Liver (tissue), 9 donors: ENCODE results near the gene FOCAD. TPM values are rescaled to one million over a fixed set of nuclear protein-coding genes. Genes with fewer than 3 reads are reported as not detected.

ENCODE experiments used
- DNase-seq: peaks from one replicate; pipeline ENCODE4 v3.0.0-alpha.2; 2017; ENCODE audit warnings: low spot score
- H3K27ac ChIP-seq, 2 donors: one replicate each; pipeline ENCODE4 v1.7.0; 2013; ENCODE audit warnings: inconsistent platforms in 2 of 2, low read length in 2 of 2, control low read depth in 1 of 2, low read depth in 1 of 2, mild to moderate bottlenecking in 1 of 2
- H3K27me3 ChIP-seq, 4 donors: one replicate each; pipeline versions ENCODE4 v1.6.1 to v1.7.0; 2013; ENCODE audit warnings: low read length in 3 of 4, inconsistent platforms in 1 of 4, mild to moderate bottlenecking in 1 of 4, moderate library complexity in 1 of 4; ENCODE audit not compliant: control insufficient read depth in 4 of 4, insufficient read depth in 4 of 4
- H3K36me3 ChIP-seq, 4 donors: one replicate each; pipeline versions ENCODE4 v1.6.1 to v1.7.0; 2013; ENCODE audit warnings: low read length in 3 of 4, mild to moderate bottlenecking in 3 of 4, low read depth in 1 of 4, moderate library complexity in 1 of 4; ENCODE audit not compliant: control insufficient read depth in 4 of 4, insufficient read depth in 3 of 4
- H3K4me1 ChIP-seq, 4 donors: one replicate each; pipeline versions ENCODE4 v1.6.1 to v1.7.0; 2013; ENCODE audit warnings: low read length in 3 of 4, mild to moderate bottlenecking in 3 of 4, moderate library complexity in 1 of 4; ENCODE audit not compliant: control insufficient read depth in 4 of 4, insufficient read depth in 4 of 4
- H3K4me3 ChIP-seq, 3 donors: one replicate each; pipeline versions ENCODE4 v1.6.1 to v1.7.0; 2013; ENCODE audit warnings: low read length in 3 of 3, control low read depth in 1 of 3, low read depth in 1 of 3, mild to moderate bottlenecking in 1 of 3
- H3K9ac ChIP-seq, 2 donors: one replicate each; pipeline ENCODE4 v1.7.0; 2013; ENCODE audit warnings: low read length in 2 of 2, mild to moderate bottlenecking in 2 of 2, moderate library complexity in 2 of 2, control low read depth in 1 of 2, low read depth in 1 of 2
- H3K9me3 ChIP-seq, 4 donors: one replicate each; pipeline versions ENCODE4 v1.6.1 to v1.7.0; 2013; ENCODE audit warnings: low read length in 3 of 4; ENCODE audit not compliant: control insufficient read depth in 4 of 4
- ATF3 ChIP-seq: IDR thresholded peaks from 2 replicates; pipeline ENCODE4 v1.6.1; 2016; ENCODE audit warnings: antibody characterized with exemption
- CTCF ChIP-seq: fragments of 150-350 bp; IDR thresholded peaks from 2 replicates; pipeline ENCODE4 v1.5.1; 2017; ENCODE audit warnings: improper control_type of control experiment, low read depth, low read length; ENCODE audit not compliant: missing input control
- EGR1 ChIP-seq, 2 donors: IDR thresholded peaks; 2 replicates each; pipeline ENCODE4 v1.6.1; 2016 to 2018; ENCODE audit warnings: antibody characterized with exemption in 2 of 2, low read depth in 2 of 2
- FOXA1 ChIP-seq: IDR thresholded peaks from 2 replicates; pipeline ENCODE4 v1.6.1; 2016; ENCODE audit warnings: antibody characterized with exemption
- FOXA2 ChIP-seq: IDR thresholded peaks from 2 replicates; pipeline ENCODE4 v1.6.1; 2016; ENCODE audit warnings: antibody characterized with exemption
- GABPA ChIP-seq, 2 donors: IDR thresholded peaks in 1 of 2; conservative IDR thresholded peaks in 1 of 2; 2 replicates each; pipeline ENCODE4 v1.6.1; 2016; ENCODE audit warnings: antibody characterized with exemption in 2 of 2, mild to moderate bottlenecking in 1 of 2, moderate library complexity in 1 of 2
- HNF4A ChIP-seq, 2 donors: conservative IDR thresholded peaks; 2 replicates each; pipeline ENCODE4 v1.6.1; 2016; ENCODE audit warnings: antibody characterized with exemption in 2 of 2, mild to moderate bottlenecking in 2 of 2
- HNF4G ChIP-seq: IDR thresholded peaks from 2 replicates; pipeline ENCODE4 v1.6.1; 2016; ENCODE audit warnings: antibody characterized with exemption
- JUND ChIP-seq, 2 donors: IDR thresholded peaks; 2 replicates each; pipeline ENCODE4 v1.6.1; 2016; ENCODE audit warnings: antibody characterized with exemption in 2 of 2
- NR2F2 ChIP-seq: IDR thresholded peaks from 2 replicates; pipeline ENCODE4 v1.6.1; 2016; ENCODE audit warnings: antibody characterized with exemption
- RAD21 ChIP-seq, 2 donors: IDR thresholded peaks; 2 replicates each; pipeline ENCODE4 v1.6.1; 2016; ENCODE audit warnings: antibody characterized with exemption in 2 of 2, mild to moderate bottlenecking in 2 of 2
- REST ChIP-seq: IDR thresholded peaks from 2 replicates; pipeline ENCODE4 v1.6.1; 2016; ENCODE audit warnings: antibody characterized with exemption, mild to moderate bottlenecking
- SP1 ChIP-seq: IDR thresholded peaks from 2 replicates; pipeline ENCODE4 v1.6.1; 2018; ENCODE audit warnings: antibody characterized with exemption, mild to moderate bottlenecking
- YY1 ChIP-seq: IDR thresholded peaks from 2 replicates; pipeline ENCODE4 v1.6.1; 2016; ENCODE audit warnings: antibody characterized with exemption, mild to moderate bottlenecking
- ZBTB33 ChIP-seq: IDR thresholded peaks from 2 replicates; pipeline ENCODE4 v1.6.1; 2016; ENCODE audit warnings: antibody characterized with exemption
- polyA plus RNA-seq, 2 donors: library from polyadenylated mRNA; stranded (reverse) in 1 of 2; unstranded in 1 of 2; fragments of 200-250 nt in 1 of 2; fragments of >200 nt in 1 of 2; fragmentation: Nextera tagmentation in 1 of 2; extraction: Ambion mirVana in 1 of 2; gene quantifications; one replicate each; pipeline versions ENCODE4 v1.2.1 to v1.2.3, GENCODE V29; 2013 to 2015
- total RNA-seq, 2 donors: library from RNA; depleted of rRNA; stranded (reverse); fragments of >200 nt; gene quantifications; one replicate each; pipeline ENCODE4 v1.2.3, GENCODE V29; 2014
- donor health status: healthy.
- donor health status: healthy.
- donor health status: healthy.
- donor health status: healthy.
- donor health status: healthy.

Gene FOCAD
- total and polyA plus RNA-seq, 4 donors: 3.2 to 21.0 (median 10.3) TPM

- H3K4me1 ChIP-seq: no peaks in the 10 kb centered on the region
- H3K4me3 ChIP-seq: no peak overlapping the region
- H3K9me3 ChIP-seq: no peaks in the 10 kb centered on the region
- no peak overlapping the region for H3K9ac ChIP-seq
- H3K27me3 ChIP-seq: no peaks in the 10 kb centered on the region
- DNase-seq: no peak
- no peaks in the 10 kb centered on the region for H3K36me3 ChIP-seq
- no peak overlapping the region for H3K27ac ChIP-seq
- TF ChIP-seq GABPA (IDR thresholded peaks at IDR 0.05 in 1 of 2, conservative IDR thresholded peaks at IDR 0.05 in 1 of 2) (no peak), CTCF (no peak), NR2F2 (no peak), HNF4G (no peak), YY1 (no peak), EGR1 (IDR thresholded peaks at IDR 0.05; ENCODE audit: low read depth in 2 of 2) (no peak), ZBTB33 (no peak), ATF3 (no peak)
Observed at GRCh38 chr9:20728493-20729220, 44.6 kb downstream of the FOCAD start.

GRCh38 chr9:20729523-20729922, 45.5 kb downstream of the FOCAD start:
- H3K27ac ChIP-seq: no peak overlapping the region
- TF ChIP-seq FOXA1 (no peak), JUND (IDR thresholded peaks at IDR 0.05) (no peak), YY1 (no peak), SP1 (no peak), ZBTB33 (no peak), HNF4A (conservative IDR thresholded peaks at IDR 0.05) (no peak), REST (no peak), ATF3 (no peak), EGR1 (IDR thresholded peaks at IDR 0.05; ENCODE audit: low read depth in 2 of 2) (no peak), GABPA (IDR thresholded peaks at IDR 0.05 in 1 of 2, conservative IDR thresholded peaks at IDR 0.05 in 1 of 2) (no peak), FOXA2 (no peak), RAD21 (IDR thresholded peaks at IDR 0.05) (no peak), HNF4G (no peak)

More at GRCh38 chr9:20729523-20729922, 45.5 kb downstream of the FOCAD start:
- Histone ChIP-seq H3K9ac (no peak overlapping the region), H3K4me3 (no peak overlapping the region), H3K36me3 (no peaks in the 10 kb centered on the region), H3K9me3 (no peaks in the 10 kb centered on the region), H3K4me1 (no peaks in the 10 kb centered on the region), H3K27me3 (no peaks in the 10 kb centered on the region)
- no peak for DNase-seq
